GM18505 (cell line): Measurements from ENCODE around the gene SRPX.

Source experiments
- ATAC-seq: cut with Tn5 transposase; IDR thresholded peaks from one replicate; pipeline ENCODE4 v1.9.1; 2021; ENCODE audit not compliant: unreplicated experiment
- POLR2A ChIP-seq: IDR thresholded peaks from 4 replicates; pipeline ENCODE4 v1.6.1; 2011; ENCODE audit warnings: borderline replicate concordance; ENCODE audit not compliant: insufficient read depth, insufficient read length; ENCODE audit errors: extremely low read depth

The SRPX gene

DNA sequence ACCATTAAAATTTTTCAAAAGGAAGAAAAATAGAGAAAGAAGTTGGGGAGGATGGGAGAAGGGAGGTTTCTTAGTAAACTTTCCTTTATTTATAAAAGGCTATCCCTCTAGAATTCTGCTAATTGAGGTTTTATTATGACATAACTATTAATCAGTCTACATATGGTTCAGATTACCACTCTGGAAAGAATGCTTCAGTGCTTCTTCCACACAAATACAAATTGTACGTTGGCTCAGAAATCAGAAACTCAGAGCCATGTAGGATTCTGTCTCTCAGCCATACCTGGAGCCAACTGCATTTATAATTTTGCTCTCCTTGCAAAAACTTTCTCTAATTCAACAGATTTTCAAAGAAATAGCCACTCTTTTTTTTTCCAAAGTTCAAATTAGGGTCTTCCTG lies 37.1 kb downstream of the SRPX start:
- TF ChIP-seq POLR2A: no peak

DNA sequence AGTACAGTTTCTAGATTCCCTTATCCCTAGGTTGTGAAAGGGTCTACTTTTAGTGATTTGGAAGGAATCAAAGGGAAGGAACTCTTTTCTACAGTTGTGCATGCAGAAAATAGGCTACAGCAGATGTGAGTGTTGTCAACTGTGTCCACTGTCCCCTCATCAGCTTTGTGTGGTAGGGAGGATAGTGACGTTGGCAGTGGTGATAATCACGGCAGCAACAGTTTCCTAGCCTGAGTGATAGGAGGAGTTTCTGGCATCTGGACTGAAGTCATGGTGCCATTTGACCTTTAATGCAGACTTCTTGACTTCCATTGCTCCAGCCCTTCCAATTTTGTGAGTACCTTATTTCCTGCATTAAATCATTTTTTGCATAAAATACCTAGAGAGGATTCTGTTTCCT lies 39.3 kb downstream of the SRPX start:
- no peak for ATAC-seq
- TF ChIP-seq POLR2A: no peak

More for the DNA sequence above, 37.1 kb downstream of the SRPX start:
- ATAC-seq: no peak

GRCh38 chrX:38178396-38178795 lies 42.3 kb downstream of the SRPX start:
- TF ChIP-seq POLR2A: no peak
- no peak for ATAC-seq

DNA sequence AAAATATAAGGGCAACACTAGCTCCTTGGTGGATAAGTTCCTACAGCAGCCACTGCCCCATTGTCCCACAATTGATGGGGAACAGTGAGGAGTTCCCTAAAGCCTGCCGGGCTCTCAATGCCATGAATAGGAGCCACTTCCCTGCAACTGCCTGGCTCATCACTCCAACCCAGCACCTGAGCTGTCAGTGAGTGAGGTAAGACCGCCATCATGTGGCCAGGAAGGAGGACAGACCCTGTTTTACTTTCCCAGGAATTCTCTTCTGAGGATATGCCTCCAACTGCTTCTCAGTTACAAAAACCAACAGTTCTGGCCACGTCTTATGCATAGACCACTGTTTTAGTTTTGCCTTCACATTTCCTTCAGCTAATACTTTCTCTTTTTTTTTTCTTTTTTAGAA lies 45.5 kb downstream of the SRPX start:
- no peak for ATAC-seq
- TF ChIP-seq POLR2A: no peak

- ATAC-seq: no peak
- TF ChIP-seq POLR2A: no peak
Measured at GRCh38 chrX:38172596-38172995, 48.1 kb downstream of the SRPX start.

- ATAC-seq: no peak
- TF ChIP-seq POLR2A: no peak
Measured at GRCh38 chrX:38170556-38170955, 50.1 kb downstream of the SRPX start.

DNA sequence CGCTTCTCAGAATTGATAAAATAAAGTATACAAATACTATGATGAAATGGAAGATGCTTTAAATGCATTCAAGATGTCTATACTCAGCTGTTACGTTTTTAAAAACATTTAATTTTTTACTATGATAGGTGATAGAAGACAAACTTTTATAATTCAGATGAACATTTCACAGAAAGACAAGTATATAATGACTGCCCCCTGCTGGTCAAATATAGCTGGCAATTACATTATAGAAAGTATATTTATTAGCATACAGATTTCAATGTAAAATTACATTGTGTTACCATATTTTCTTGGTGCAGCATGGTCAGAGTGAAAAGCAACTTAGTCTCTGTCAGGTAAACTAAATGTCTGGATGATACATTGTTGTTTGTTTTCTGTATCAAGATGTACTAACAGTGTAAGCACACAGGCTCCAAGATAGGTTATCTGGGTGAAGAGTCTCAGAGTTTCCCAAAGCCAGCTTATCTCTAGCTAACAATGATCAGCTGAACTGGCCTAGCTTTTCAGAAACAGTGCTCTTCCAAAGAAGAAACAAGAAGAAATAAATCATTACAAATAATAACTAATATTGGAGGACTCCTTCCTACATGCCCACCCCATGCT lies 54.1 kb downstream of the SRPX start:
- no peak for TF ChIP-seq POLR2A
- no peak for ATAC-seq

- TF ChIP-seq POLR2A: no peak
- no peak for ATAC-seq
Measured at GRCh38 chrX:38165023-38165422, 55.6 kb downstream of the SRPX start.

- no peak for TF ChIP-seq POLR2A
Measured at GRCh38 chrX:38163193-38163592, 57.5 kb downstream of the SRPX start.

DNA sequence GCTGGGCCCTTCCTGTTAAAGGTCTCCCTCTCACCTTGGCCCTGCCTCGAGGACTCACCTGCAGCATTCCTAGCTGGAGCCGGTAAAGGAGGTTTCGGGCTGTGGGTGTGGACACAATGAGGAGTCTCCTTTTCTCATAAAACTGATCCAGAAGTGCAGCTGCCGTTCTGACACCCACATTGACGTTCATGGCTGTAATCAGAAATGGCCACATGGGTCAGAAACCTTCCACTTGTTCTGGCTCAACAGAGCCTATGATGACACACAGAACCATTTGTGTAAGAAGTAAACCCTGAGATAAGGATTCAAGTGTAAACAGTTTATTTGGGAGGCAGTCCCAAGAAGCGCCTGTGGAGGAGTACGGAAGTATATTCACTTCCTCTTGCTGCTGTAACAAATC lies 63.8 kb downstream of the SRPX start:
- TF ChIP-seq POLR2A: no peak
- no peak for ATAC-seq

More at GRCh38 chrX:38163193-38163592, 57.5 kb downstream of the SRPX start:
- ATAC-seq: no peak

DNA sequence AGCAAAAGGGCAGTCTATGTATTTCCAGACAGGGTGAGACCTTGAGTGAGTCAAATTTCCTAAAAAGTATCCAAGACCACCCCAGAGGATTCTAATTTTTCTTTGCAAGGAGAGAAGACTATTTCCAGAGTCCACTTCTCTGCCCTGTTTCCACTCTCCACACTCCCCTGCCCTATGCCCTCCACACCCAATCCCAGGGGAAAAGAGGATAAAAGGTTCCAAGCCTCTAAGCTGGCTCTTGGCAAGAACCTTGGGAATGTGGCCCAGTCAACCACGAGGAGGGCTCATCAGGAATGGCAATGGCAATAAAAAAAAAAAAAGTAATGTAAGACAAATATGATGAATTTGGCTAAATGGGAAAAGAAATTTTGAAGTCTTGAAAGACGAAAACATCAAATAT lies 65.9 kb downstream of the SRPX start:
- no peak for TF ChIP-seq POLR2A
- no peak for ATAC-seq

- TF ChIP-seq POLR2A: no peak
Measured at GRCh38 chrX:38154340-38154739, 66.3 kb downstream of the SRPX start.

GRCh38 chrX:38151441-38151840 lies 69.2 kb downstream of the SRPX start:
- no peak for ATAC-seq
- no peak for TF ChIP-seq POLR2A

More at GRCh38 chrX:38154340-38154739, 66.3 kb downstream of the SRPX start:
- ATAC-seq: no peak

DNA sequence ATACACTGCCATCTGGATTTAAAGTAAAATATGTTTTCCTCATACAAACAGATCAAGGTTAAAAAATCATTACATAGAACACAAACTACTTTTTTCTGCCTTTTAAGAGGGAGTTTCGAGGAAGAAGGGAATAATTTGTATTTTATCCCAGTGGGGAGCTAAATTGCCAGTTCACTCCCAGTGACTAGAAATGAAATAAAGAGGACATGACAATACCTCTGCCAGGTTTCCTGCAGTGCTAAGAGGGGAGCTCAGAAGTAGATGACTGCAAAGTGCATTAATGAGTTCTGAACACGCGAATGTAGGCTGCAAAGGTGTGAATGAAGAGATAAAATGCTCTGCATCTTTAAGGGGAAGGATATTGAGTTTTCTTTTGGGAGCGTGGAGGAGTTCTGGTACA lies 69.7 kb downstream of the SRPX start:
- ATAC-seq: no peak
- TF ChIP-seq POLR2A: no peak

DNA sequence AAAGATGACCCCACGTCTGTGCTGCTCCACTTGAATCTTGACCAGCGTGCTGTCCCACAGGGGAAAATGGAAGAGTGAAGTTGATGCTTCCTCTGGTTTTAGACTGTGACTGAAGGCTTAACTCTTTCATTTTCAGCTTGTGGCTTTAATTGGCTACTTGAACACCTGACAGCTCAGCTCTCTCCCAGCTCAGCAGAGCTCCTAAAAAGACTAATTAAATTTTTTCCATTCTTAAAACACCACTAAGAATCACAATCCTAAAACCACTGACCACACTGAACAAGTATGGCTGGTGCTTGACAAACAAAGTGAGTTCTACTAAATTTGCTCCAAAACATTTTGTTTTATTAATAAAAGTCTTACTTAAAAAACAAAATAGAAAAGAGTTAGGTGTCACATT lies 71.7 kb downstream of the SRPX start:
- ATAC-seq: no peak
- no peak for TF ChIP-seq POLR2A
